Mucosa of descending colon (tissue), 3 donors: Measurements from ENCODE around the gene COL4A2. TPM values are rescaled to one million over a fixed set of nuclear protein-coding genes. Genes with fewer than 3 reads are reported as not detected.

Experiments
- ATAC-seq: fragments of 200-7000 bp; cut with Tn5 transposase; one replicate; pipeline ENCODE4 v1.9.1; 2020; ENCODE audit warnings: mild to moderate bottlenecking, moderate library complexity
- DNase-seq, 3 donors: peaks; one replicate each; pipeline ENCODE4 v3.0.0-alpha.2; 2020
- H3K36me3 ChIP-seq: fragments of 200-600 bp; one replicate; pipeline ENCODE4 v1.8.0; 2021; ENCODE audit warnings: low read depth, mild to moderate bottlenecking
- H3K4me1 ChIP-seq: fragments of 200-600 bp; one replicate; pipeline ENCODE4 v1.8.0; 2021; ENCODE audit warnings: low read depth, mild to moderate bottlenecking
- H3K4me3 ChIP-seq: fragments of 200-600 bp; one replicate; pipeline ENCODE4 v1.8.0; 2021; ENCODE audit warnings: mild to moderate bottlenecking
- H3K9me3 ChIP-seq: fragments of 200-600 bp; one replicate; pipeline ENCODE4 v1.8.0; 2021; ENCODE audit warnings: mild to moderate bottlenecking
- CTCF ChIP-seq: fragments of 200-600 bp; IDR thresholded peaks from one replicate; pipeline ENCODE4 v1.8.0; 2022; ENCODE audit warnings: antibody characterized with exemption, mild to moderate bottlenecking
- intact Hi-C, 2 donors: fragments of 100-400 bp; cut with DNase I in 1 of 2; cut with micrococcal nuclease in 1 of 2; formaldehyde crosslinking; loops; one replicate each; pipeline versions ENCODE4 v1.11.0 to v1.11.1; 2022; cut with DNase I, micrococcal nuclease
- total RNA-seq, 3 donors: library from RNA; stranded (reverse); fragmentation: NEBNext Ultra II Directional in 2 of 3; extraction: Animal tissue kit (Norgen Biotek cat#: 25700) in 2 of 3; gene quantifications; one replicate each; pipeline versions ENCODE4 v1.2.1 to v1.2.4, GENCODE V29; 2021 to 2023
- donor health status: DM: no; HTN: no; CAD: no; lungs with moderate emphysema.
- donor health status: DM: no; HTN: no; CAD: no.
- donor health status: DM: no; HTN: yes; CAD: no.

The COL4A2 gene
- total RNA-seq, 3 donors from 2014 or later: 33.5 to 389 (median 74.2) TPM

- H3K9me3 ChIP-seq: no peaks in the 10 kb centered on the region
- H3K4me1 ChIP-seq: peaks cover 3% of the 10 kb centered on the region
- H3K4me3 ChIP-seq: no peak overlapping the region
- ATAC-seq (peak; percentile 86), DNase-seq (peak; percentile 66 to 86 (median 85))
- H3K36me3 ChIP-seq: no peaks in the 10 kb centered on the region
- TF ChIP-seq CTCF: peak; percentile 79
- intact Hi-C loops: loop anchor here in 1 of 2 donors (10.0 kb wide), 1 partner anchor 188 kb away; no protein-coding TSS in a partner anchor
Measured at GRCh38 chr13:110412132-110412914, 105.2 kb downstream of the COL4A2 start.

GRCh38 chr13:110413016-110413675, 106.1 kb downstream of the COL4A2 start:
- no peak for TF ChIP-seq CTCF
- Histone ChIP-seq H3K4me3 (no peak overlapping the region), H3K9me3 (no peaks in the 10 kb centered on the region), H3K36me3 (no peaks in the 10 kb centered on the region), H3K4me1 (peaks cover 3% of the 10 kb centered on the region)
- intact Hi-C loops: loop anchor here in 1 of 2 donors (10.0 kb wide), 1 partner anchor 188 kb away; no protein-coding TSS in a partner anchor
- ATAC-seq: no peak
- no peak for DNase-seq

GRCh38 chr13:110413676-110414040, 106.6 kb downstream of the COL4A2 start:
- Histone ChIP-seq H3K36me3 (no peaks in the 10 kb centered on the region), H3K4me1 (peaks cover 3% of the 10 kb centered on the region), H3K4me3 (no peak overlapping the region), H3K9me3 (no peaks in the 10 kb centered on the region)
- DNase-seq (no peak), ATAC-seq (no peak)
- TF ChIP-seq CTCF: no peak
- intact Hi-C loops: loop anchor here in 1 of 2 donors (10.0 kb wide), 1 partner anchor 189 kb away; no protein-coding TSS in a partner anchor

- no peaks in the 10 kb centered on the region for H3K9me3 ChIP-seq
- peaks cover 3% of the 10 kb centered on the region for H3K4me1 ChIP-seq
- no peak for TF ChIP-seq CTCF
- ATAC-seq (no peak), DNase-seq (no peak)
- intact Hi-C loops: loop anchor here in 1 of 2 donors (10.0 kb wide), 1 partner anchor 189 kb away; no protein-coding TSS in a partner anchor
- no peak overlapping the region for H3K4me3 ChIP-seq
- H3K36me3 ChIP-seq: no peaks in the 10 kb centered on the region
Measured at GRCh38 chr13:110414283-110414682, 107.2 kb downstream of the COL4A2 start.

- intact Hi-C loops: loop anchor here in 1 of 2 donors (10.0 kb wide), 1 partner anchor 190 kb away; no protein-coding TSS in a partner anchor
- no peak for ATAC-seq
- Histone ChIP-seq H3K9me3 (no peaks in the 10 kb centered on the region), H3K4me3 (no peak overlapping the region), H3K4me1 (peaks cover 3% of the 10 kb centered on the region), H3K36me3 (no peaks in the 10 kb centered on the region)
- no peak for DNase-seq
- TF ChIP-seq CTCF: no peak
Measured at GRCh38 chr13:110414931-110415330, 107.8 kb downstream of the COL4A2 start.
